Measurements from ENCODE around the gene ZNF222. TPM values are rescaled to one million over a fixed set of nuclear protein-coding genes. Genes with fewer than 3 reads are reported as not detected.

ZNF222 gene
- total RNA-seq, 1 experiment from 2014 or later, result 0.95 TPM

- H3K4me3 ChIP-seq (ENCODE audit: low read length), result peak overlapping the region; percentile 82
- peak; percentile 1 for DNase-seq
- no peaks in the 10 kb centered on the region for H4K20me1 ChIP-seq (ENCODE audit: low read length)
- no peaks in the 10 kb centered on the region for H3F3A ChIP-seq (ENCODE audit: low read length, unreplicated experiment)
- no peaks in the 10 kb centered on the region for H3K9me2 ChIP-seq (replicated peaks; ENCODE audit: low read length)
- CTCF ChIA-PET, result interaction anchor here (0.6 kb wide), 1 partner anchor 47 kb away, joined by 3 read pairs; the partner anchor contains the start of gene ZNF222
- no peaks in the 10 kb centered on the region for H3K27me3 ChIP-seq (ENCODE audit: low read length)
- POLR2A ChIA-PET (ENCODE audit: unreplicated experiment), result interaction anchor here (0.6 kb wide), 1 partner anchor 315 kb away, joined by 3 read pairs; no protein-coding TSS in a partner anchor
- no peaks in the 10 kb centered on the region for H3K79me2 ChIP-seq (ENCODE audit: low read length)
- H3K27ac ChIP-seq (ENCODE audit: low read length), result no peak overlapping the region
- H3K4me2 ChIP-seq (ENCODE audit: low read length), result peak overlapping the region; percentile 96
- peak; percentile 42 for ATAC-seq
- H3K9me3 ChIP-seq (ENCODE audit: low read length), result no peaks in the 10 kb centered on the region
- H3K4me1 ChIP-seq (ENCODE audit: insufficient read depth, low read length), result peaks cover 8% of the 10 kb centered on the region; the same call in 1 of the 2 replicates
- intact Hi-C loops (cut with micrococcal nuclease), result loop anchor here (2.0 kb wide), 2 partner anchors 40 to 70 kb away; partner anchors contain the start of genes ZNF225 and ZNF230
- no peak for TF ChIP-seq EZH2 (IDR thresholded peaks at IDR 0.05; ENCODE audit: low read length, unreplicated experiment)
- TF ChIP-seq EZH2phosphoT487 (IDR thresholded peaks at IDR 0.05; ENCODE audit: borderline replicate concordance, low read length), result no peak
- no peak; the same call in 1 of the 2 replicates for TF ChIP-seq CTCF (conservative IDR thresholded peaks at IDR 0.05; ENCODE audit: low read depth, low read length)
- 0 out of 2 replicates have a peak overlapping the region, but pooled peaks have one; percentile 36 for H3K9ac ChIP-seq (ENCODE audit: low read length)
- H2AFZ ChIP-seq (ENCODE audit: low read length), result peak overlapping the region; percentile 95
- H3K36me3 ChIP-seq (ENCODE audit: low read depth, low read length), result no peaks in the 10 kb centered on the region; the same call in 1 of the 2 replicates
- BruUV-seq (replicated peaks), result no TSS peak
These were observed 47.6 kb downstream of the ZNF222 start for GRCh38 chr19:44072543-44073401.

DNA sequence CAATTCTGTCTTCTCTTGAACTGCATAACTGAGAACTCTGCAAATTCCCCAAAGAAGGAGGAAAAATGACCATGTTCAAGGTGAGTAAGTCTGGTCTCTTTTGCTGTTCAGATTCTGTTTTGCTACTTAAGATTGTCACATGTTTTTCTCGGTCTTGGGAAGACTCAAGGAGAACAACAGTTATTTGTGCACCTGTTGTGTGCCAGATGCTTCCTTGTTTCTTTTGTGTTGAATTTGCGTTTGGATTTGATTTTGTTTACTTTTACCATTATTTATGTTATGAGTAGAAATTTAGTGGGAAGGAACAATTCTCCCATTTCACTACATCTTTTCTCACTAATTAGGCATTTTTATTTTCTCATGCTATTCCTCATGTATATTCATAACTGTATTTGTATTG lies 51.1 kb downstream of the ZNF222 start:
- H3K36me3 ChIP-seq (ENCODE audit: low read depth, low read length), result no peaks in the 10 kb centered on the region; the same call in 1 of the 2 replicates
- no peaks in the 10 kb centered on the region for H3K27me3 ChIP-seq (ENCODE audit: low read length)
- H3K4me3 ChIP-seq (ENCODE audit: low read length), result no peak overlapping the region
- no peaks in the 10 kb centered on the region for H4K20me1 ChIP-seq (ENCODE audit: low read length)
- no TSS peak for BruUV-seq (replicated peaks)
- ChIA-PET POLR2A (ENCODE audit: unreplicated experiment) (no interaction called here), CTCF (no interaction called here)
- DNase-seq (no peak), ATAC-seq (no peak)
- H3K9me3 ChIP-seq (ENCODE audit: low read length), result no peaks in the 10 kb centered on the region
- no peaks in the 10 kb centered on the region for H3K79me2 ChIP-seq (ENCODE audit: low read length)
- no peaks in the 10 kb centered on the region for H3F3A ChIP-seq (ENCODE audit: low read length, unreplicated experiment)
- no peak overlapping the region for H3K4me2 ChIP-seq (ENCODE audit: low read length)
- no peak overlapping the region for H3K9ac ChIP-seq (ENCODE audit: low read length)
- H3K27ac ChIP-seq (ENCODE audit: low read length), result no peak overlapping the region
- H3K9me2 ChIP-seq (replicated peaks; ENCODE audit: low read length), result no peaks in the 10 kb centered on the region
- H2AFZ ChIP-seq (ENCODE audit: low read length), result no peak overlapping the region
- intact Hi-C loops (cut with micrococcal nuclease), result no loop called here
- H3K4me1 ChIP-seq (ENCODE audit: insufficient read depth, low read length), result peaks cover 8% of the 10 kb centered on the region; the same call in 1 of the 2 replicates
- TF ChIP-seq EZH2 (IDR thresholded peaks at IDR 0.05; ENCODE audit: low read length, unreplicated experiment), result no peak
- no peak for TF ChIP-seq CTCF (conservative IDR thresholded peaks at IDR 0.05; ENCODE audit: low read depth, low read length)
- TF ChIP-seq EZH2phosphoT487 (IDR thresholded peaks at IDR 0.05; ENCODE audit: borderline replicate concordance, low read length), result no peak

Other genes with a start within 250 kb of the ZNF222 start
- gene KCNN4, start 244.4 kb upstream of the ZNF222 start, total RNA-seq (2014; rRNA removed), result 45.7 and 57.7 TPM in 2 replicates
- 0.35 and 6.8 TPM in 2 replicates for gene LYPD5, start 222.9 kb upstream of the ZNF222 start, total RNA-seq (2014; rRNA removed)
- 3.0 and 4.0 TPM in 2 replicates for gene ZNF283, start 198.1 kb upstream of the ZNF222 start, total RNA-seq (2014; rRNA removed)
- gene ZNF404, start 141.4 kb upstream of the ZNF222 start, total RNA-seq (2014; rRNA removed), result 0.46 TPM in 1 of 2 replicates, not detected in the other
- 5.8 and 7.8 TPM in 2 replicates for gene ZNF45, start 90.1 kb upstream of the ZNF222 start, total RNA-seq (2014; rRNA removed)
- gene ZNF221, start 74.2 kb upstream of the ZNF222 start, total RNA-seq (2014; rRNA removed), result 0.55 and 2.1 TPM in 2 replicates
- 3.1 and 4.4 TPM in 2 replicates for gene ZNF155, start 41.2 kb upstream of the ZNF222 start, total RNA-seq (2014; rRNA removed)
- gene ZNF230, start 22.4 kb upstream of the ZNF222 start, total RNA-seq (2014; rRNA removed), result 0.52 and 1.0 TPM in 2 replicates
- gene ZNF223, start 26.7 kb downstream of the ZNF222 start, total RNA-seq (2014; rRNA removed), result not detected in 2 replicates
- 0.69 and 0.81 TPM in 2 replicates for gene ZNF284, start 46.8 kb downstream of the ZNF222 start, total RNA-seq (2014; rRNA removed)
- 5.6 and 11.0 TPM in 2 replicates for gene ZNF224, start 69.0 kb downstream of the ZNF222 start, total RNA-seq (2014; rRNA removed)
- 0.46 and 1.6 TPM in 2 replicates for gene ZNF225, start 88.0 kb downstream of the ZNF222 start, total RNA-seq (2014; rRNA removed)
- 1.3 and 1.6 TPM in 2 replicates for gene ZNF234, start 116.2 kb downstream of the ZNF222 start, total RNA-seq (2014; rRNA removed)
- gene ZNF226, start 139.7 kb downstream of the ZNF222 start, total RNA-seq (2014; rRNA removed), result 4.8 and 6.0 TPM in 2 replicates
- gene ZNF227, start 187.2 kb downstream of the ZNF222 start, total RNA-seq (2014; rRNA removed), result 4.9 and 8.7 TPM in 2 replicates
- 0.69 and 0.73 TPM in 2 replicates for gene ZNF233, start 234.5 kb downstream of the ZNF222 start, total RNA-seq (2014; rRNA removed)